Measurements from ENCODE around the gene SESN3. TPM values are rescaled to one million over a fixed set of nuclear protein-coding genes. Genes with fewer than 3 reads are reported as not detected.
A peak's percentile ranks its signal among the peaks of the same experiment; 100 is the strongest.
"Not testable (repeated sequence)": the region's sequence is repeated elsewhere in the genome, so short reads cannot be mapped to it uniquely, and the experiment has no call there.

Gene SESN3
- total RNA-seq, 1 donor from 2014 or later: 79.7 TPM

DNA sequence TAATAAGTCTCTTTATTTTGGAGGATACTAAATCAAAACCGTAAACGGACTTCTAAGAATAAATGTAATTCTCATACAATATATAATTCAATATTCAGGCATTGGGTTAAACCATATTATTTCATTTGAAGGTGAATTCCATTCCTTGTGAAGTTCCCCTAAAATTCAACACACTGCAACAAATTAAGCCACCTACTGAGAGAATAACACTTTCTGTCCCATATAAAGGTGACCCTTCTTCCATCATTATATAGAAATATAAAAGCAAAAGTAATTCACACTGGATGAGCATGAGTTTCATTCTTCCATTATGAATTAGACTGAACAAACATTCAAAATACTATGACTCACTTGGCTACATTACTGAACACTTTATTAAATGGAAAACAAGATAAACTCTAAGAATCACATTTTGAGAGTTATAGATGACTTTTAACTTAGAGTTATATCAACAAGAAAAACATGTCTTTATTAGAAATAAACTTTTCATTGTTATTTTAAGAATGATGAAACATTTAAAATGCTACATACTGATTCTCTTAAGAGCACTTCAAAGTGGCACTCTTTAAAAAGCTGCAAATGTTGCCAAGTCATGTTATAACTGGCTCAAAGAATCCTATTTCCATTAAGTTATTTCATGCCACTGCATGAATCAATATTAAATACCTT lies 2.8 kb downstream of the SESN3 start:
- H3K27ac Mint-ChIP-seq: peak overlapping the region; percentile 27
- H3K27me3 Mint-ChIP-seq: no peaks in the 10 kb centered on the region
- no peak overlapping the region for H3K4me3 Mint-ChIP-seq (ENCODE audit: low read depth)
- no peak for DNase-seq (ENCODE audit: low spot score, unreplicated experiment)
- H3K4me1 Mint-ChIP-seq (ENCODE audit: low read depth): peaks cover 28% of the 10 kb centered on the region
- no peaks in the 10 kb centered on the region for H3K9me3 Mint-ChIP-seq (ENCODE audit: low read depth)
- H3K36me3 Mint-ChIP-seq (ENCODE audit: insufficient read depth): peaks cover 7% of the 10 kb centered on the region
- TF ChIP-seq, protein P1, sequence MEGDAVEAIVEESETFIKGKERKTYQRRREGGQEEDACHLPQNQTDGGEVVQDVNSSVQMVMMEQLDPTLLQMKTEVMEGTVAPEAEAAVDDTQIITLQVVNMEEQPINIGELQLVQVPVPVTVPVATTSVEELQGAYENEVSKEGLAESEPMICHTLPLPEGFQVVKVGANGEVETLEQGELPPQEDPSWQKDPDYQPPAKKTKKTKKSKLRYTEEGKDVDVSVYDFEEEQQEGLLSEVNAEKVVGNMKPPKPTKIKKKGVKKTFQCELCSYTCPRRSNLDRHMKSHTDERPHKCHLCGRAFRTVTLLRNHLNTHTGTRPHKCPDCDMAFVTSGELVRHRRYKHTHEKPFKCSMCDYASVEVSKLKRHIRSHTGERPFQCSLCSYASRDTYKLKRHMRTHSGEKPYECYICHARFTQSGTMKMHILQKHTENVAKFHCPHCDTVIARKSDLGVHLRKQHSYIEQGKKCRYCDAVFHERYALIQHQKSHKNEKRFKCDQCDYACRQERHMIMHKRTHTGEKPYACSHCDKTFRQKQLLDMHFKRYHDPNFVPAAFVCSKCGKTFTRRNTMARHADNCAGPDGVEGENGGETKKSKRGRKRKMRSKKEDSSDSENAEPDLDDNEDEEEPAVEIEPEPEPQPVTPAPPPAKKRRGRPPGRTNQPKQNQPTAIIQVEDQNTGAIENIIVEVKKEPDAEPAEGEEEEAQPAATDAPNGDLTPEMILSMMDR (IDR thresholded peaks at IDR 0.05; ENCODE audit: unreplicated experiment): no peak

DNA sequence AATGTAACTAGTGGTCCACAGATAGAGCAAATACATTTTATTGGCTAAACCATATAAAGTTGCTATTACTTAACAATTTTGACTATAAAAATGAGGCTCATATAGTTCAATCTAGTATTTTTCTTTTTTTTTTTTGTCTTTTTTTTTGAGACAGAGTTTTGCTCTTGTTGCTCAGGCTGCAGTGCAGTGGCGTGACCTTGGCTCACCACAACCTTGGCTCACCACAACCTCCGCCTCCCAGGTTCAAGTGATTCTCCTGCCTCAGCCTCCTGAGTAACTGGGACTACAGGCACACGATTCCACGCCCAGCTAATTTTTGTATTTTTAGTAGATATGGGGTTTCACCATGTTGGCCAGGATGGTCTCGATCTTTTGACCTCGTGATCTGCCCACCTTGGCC lies 3.9 kb downstream of the SESN3 start:
- H3K36me3 Mint-ChIP-seq (ENCODE audit: insufficient read depth); DNase-seq (ENCODE audit: low spot score, unreplicated experiment); H3K9me3 Mint-ChIP-seq (ENCODE audit: low read depth); H3K27ac Mint-ChIP-seq; H3K27me3 Mint-ChIP-seq: not testable (repeated sequence)
- Mint-ChIP-seq H3K4me1 (ENCODE audit: low read depth) (peaks cover 27% of the 10 kb centered on the region), H3K4me3 (ENCODE audit: low read depth) (peak overlapping the region; percentile 7)

DNA sequence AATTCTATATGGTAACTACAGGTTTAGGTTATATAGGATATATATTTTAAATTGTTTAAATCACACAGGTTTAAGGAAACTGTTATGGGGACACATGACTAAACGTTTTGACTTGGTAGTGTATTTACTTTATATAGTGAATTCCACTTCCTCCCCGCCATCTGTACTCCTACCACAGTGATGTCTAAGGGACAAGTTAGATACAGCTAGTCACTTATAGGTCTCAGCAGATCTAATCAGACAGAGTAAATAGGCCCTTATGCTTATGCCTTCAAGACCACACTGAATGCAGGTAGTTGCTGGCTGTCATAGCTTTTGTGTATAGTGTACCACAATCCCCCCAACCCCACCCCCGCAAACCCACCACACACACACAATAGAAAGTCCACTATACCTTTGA lies 8.2 kb downstream of the SESN3 start:
- Mint-ChIP-seq H3K27ac (peak overlapping the region; percentile 87), H3K36me3 (ENCODE audit: insufficient read depth) (peaks cover 15% of the 10 kb centered on the region), H3K4me1 (ENCODE audit: low read depth) (peaks cover 17% of the 10 kb centered on the region), H3K9me3 (ENCODE audit: low read depth) (no peaks in the 10 kb centered on the region), H3K27me3 (no peaks in the 10 kb centered on the region), H3K4me3 (ENCODE audit: low read depth) (no peak overlapping the region)
- DNase-seq (ENCODE audit: low spot score, unreplicated experiment): no peak
- TF ChIP-seq, protein P1 (IDR thresholded peaks at IDR 0.05; ENCODE audit: unreplicated experiment): no peak

DNA sequence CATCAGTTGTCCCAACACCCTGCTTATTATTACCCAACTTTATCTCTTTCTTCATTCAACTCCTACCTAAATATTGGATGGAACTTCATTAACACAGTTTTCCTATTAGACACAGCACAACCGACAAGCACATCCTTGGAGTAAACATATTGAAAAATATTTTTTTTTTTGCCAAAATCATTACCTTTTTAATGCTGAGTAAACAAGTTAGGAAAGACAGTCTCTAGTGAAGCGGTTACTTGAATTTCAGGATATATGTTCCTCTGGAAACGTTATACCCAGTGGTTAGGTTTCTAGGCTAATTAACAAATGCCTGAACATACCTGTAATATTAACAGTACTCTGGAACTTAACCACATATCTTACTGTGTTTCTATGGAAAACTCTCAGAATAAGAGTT lies 11.4 kb downstream of the SESN3 start:
- H3K27ac Mint-ChIP-seq: no peak overlapping the region
- no peak overlapping the region for H3K4me3 Mint-ChIP-seq (ENCODE audit: low read depth)
- DNase-seq (ENCODE audit: low spot score, unreplicated experiment): no peak
- H3K9me3 Mint-ChIP-seq (ENCODE audit: low read depth): no peaks in the 10 kb centered on the region
- H3K36me3 Mint-ChIP-seq (ENCODE audit: insufficient read depth): peaks cover 14% of the 10 kb centered on the region
- TF ChIP-seq, protein P1 (IDR thresholded peaks at IDR 0.05; ENCODE audit: unreplicated experiment): no peak
- H3K27me3 Mint-ChIP-seq: no peaks in the 10 kb centered on the region
- H3K4me1 Mint-ChIP-seq (ENCODE audit: low read depth): peaks cover 8% of the 10 kb centered on the region

DNA sequence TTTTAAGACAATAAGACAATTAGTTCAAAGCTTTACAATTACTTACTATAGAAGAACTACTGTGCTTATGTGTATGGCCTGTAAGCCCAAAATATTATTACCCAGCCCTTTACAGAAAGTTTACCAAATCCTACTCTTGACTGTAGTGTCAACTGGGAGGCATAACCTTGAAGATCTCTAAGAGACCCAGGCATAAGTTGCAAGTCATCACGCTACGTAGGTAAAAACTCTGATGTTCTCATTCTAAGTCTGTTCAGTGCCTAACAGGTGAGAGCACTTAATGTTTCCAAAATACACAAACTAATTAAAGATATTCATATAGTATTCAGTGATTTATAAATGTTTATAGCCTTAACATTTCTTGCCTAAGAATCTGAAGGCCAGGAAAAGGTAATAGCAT lies 12.9 kb downstream of the SESN3 start:
- TF ChIP-seq, protein P1 (IDR thresholded peaks at IDR 0.05; ENCODE audit: unreplicated experiment): no peak
- H3K4me1 Mint-ChIP-seq (ENCODE audit: low read depth): peaks cover 7% of the 10 kb centered on the region
- H3K27ac Mint-ChIP-seq: no peak overlapping the region
- H3K4me3 Mint-ChIP-seq (ENCODE audit: low read depth): no peak overlapping the region
- no peaks in the 10 kb centered on the region for H3K9me3 Mint-ChIP-seq (ENCODE audit: low read depth)
- no peak for DNase-seq (ENCODE audit: low spot score, unreplicated experiment)
- no peaks in the 10 kb centered on the region for H3K27me3 Mint-ChIP-seq
- H3K36me3 Mint-ChIP-seq (ENCODE audit: insufficient read depth): peaks cover 9% of the 10 kb centered on the region

DNA sequence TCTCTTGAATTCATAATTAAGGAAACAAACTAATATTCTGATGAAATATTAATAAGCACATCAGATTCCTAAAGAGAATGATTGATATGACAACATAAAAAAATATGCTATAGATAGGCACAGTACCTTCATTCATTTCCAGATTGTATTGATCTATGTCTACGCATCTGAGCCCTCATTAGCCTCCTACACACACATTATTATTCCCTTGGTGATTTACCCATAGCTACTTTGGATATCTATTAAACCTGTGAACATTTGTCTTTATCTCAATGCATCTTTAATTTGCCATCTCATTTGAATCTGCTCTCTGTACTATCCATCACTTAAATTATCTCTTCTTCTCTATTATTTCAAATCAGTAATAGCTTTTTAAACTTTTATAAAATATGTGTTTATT lies 18.4 kb downstream of the SESN3 start:
- TF ChIP-seq, protein P1 (IDR thresholded peaks at IDR 0.05; ENCODE audit: unreplicated experiment): no peak
- no peak overlapping the region for H3K27ac Mint-ChIP-seq
- H3K9me3 Mint-ChIP-seq (ENCODE audit: low read depth): peaks cover 7% of the 10 kb centered on the region
- H3K36me3 Mint-ChIP-seq (ENCODE audit: insufficient read depth): peaks cover 18% of the 10 kb centered on the region
- H3K4me3 Mint-ChIP-seq (ENCODE audit: low read depth): no peak overlapping the region
- H3K4me1 Mint-ChIP-seq (ENCODE audit: low read depth): peaks cover 6% of the 10 kb centered on the region
- DNase-seq (ENCODE audit: low spot score, unreplicated experiment): no peak
- no peaks in the 10 kb centered on the region for H3K27me3 Mint-ChIP-seq

DNA sequence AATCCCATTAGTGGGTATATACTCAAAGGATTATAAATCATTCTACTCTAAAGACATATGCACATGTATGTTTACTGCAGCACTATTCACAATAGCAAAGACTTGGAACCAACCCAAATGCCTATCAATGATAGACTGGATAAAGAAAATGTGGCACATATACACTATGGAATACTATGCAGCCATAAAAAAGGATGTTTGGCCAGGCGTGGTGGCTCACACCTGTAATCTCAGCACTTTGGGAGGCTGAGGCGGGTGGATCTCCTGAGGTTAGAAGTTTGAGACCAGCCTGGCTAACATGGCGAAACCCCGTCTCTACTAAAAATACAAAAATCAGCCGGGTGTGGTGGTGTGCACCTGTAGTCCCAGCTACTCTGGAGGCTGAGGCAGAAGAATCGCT lies 21.5 kb downstream of the SESN3 start:
- not testable (repeated sequence) for DNase-seq (ENCODE audit: low spot score, unreplicated experiment); H3K27ac Mint-ChIP-seq; H3K4me3 Mint-ChIP-seq (ENCODE audit: low read depth); H3K9me3 Mint-ChIP-seq (ENCODE audit: low read depth); H3K4me1 Mint-ChIP-seq (ENCODE audit: low read depth); H3K27me3 Mint-ChIP-seq
- peaks cover 17% of the 10 kb centered on the region for H3K36me3 Mint-ChIP-seq (ENCODE audit: insufficient read depth)
